GM19351 (cell line): ENCODE data around the gene CHD2.

ENCODE experiments used
- ATAC-seq: cut with Tn5 transposase; IDR thresholded peaks from one replicate; pipeline ENCODE4 v1.9.1; 2021; ENCODE audit warnings: mild to moderate bottlenecking, moderate library complexity; ENCODE audit not compliant: unreplicated experiment

CHD2 gene

GRCh38 chr15:93005133-93005532 lies 105.0 kb downstream of the CHD2 start:
- ATAC-seq, result no peak

DNA sequence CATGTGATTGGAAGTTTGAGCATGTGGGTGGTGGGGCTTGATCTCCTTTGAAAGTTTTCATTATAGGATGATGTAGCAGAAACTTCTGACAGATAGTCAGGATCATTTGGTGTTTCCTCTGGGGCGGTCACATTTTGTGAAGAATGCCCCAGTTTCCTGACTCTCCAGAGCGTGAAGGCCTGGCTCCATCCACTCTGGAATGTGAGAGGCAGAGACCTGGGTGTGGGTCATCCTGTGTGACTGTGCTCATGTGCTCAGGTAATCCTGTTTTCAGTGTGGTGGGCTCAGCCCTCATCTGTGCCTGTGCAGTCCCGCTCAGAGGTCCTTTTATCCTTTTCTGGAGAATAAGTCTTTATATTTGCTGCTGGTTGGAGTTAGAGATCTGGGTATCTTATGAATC lies 107.9 kb downstream of the CHD2 start:
- no peak for ATAC-seq

- ATAC-seq, result no peak
Observed at GRCh38 chr15:93012786-93013185, 112.7 kb downstream of the CHD2 start.

DNA sequence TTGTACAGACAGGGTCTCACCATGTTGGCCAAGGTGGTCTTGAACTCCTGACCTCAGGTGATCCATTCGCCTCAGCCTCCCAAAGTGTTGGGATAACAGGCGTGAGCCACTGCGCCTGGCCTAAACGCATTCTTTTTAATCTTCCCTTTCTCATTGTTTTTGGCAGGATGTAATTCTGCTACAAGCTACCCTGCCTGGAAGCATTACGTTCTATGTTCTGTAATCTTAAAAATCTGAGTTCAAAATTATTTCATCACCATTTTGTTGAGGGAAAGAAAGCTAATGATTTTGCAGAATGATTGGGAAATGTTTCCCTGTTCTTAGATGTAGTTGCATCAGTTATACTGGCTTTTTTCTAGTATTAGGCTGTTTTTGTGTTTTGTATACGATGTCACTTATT lies 117.4 kb downstream of the CHD2 start:
- ATAC-seq, result no peak

- no peak for ATAC-seq
Observed at GRCh38 chr15:93018574-93018973, 118.5 kb downstream of the CHD2 start.

GRCh38 chr15:93019090-93019489 lies 119.0 kb downstream of the CHD2 start:
- ATAC-seq, result no peak

GRCh38 chr15:93019971-93020370 lies 119.8 kb downstream of the CHD2 start:
- no peak for ATAC-seq

- peak; percentile 80 for ATAC-seq
Observed at GRCh38 chr15:93020976-93021772, 121.0 kb downstream of the CHD2 start.

DNA sequence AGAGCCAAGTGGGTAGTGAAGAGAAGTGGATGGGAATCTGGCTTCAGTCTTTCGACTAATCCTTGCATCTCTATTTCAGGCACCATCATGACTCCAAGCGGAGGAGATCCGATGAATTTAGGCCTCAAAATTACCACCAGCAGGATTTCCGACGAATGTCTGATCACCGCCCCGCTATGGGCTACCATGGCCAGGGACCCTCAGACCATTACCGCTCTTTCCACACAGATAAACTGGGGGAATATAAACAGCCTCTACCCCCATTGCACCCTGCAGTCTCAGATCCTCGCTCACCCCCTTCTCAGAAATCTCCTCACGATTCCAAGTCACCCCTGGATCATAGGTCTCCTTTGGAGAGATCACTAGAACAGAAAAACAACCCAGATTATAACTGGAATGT lies 124.2 kb downstream of the CHD2 start:
- no peak for ATAC-seq

DNA sequence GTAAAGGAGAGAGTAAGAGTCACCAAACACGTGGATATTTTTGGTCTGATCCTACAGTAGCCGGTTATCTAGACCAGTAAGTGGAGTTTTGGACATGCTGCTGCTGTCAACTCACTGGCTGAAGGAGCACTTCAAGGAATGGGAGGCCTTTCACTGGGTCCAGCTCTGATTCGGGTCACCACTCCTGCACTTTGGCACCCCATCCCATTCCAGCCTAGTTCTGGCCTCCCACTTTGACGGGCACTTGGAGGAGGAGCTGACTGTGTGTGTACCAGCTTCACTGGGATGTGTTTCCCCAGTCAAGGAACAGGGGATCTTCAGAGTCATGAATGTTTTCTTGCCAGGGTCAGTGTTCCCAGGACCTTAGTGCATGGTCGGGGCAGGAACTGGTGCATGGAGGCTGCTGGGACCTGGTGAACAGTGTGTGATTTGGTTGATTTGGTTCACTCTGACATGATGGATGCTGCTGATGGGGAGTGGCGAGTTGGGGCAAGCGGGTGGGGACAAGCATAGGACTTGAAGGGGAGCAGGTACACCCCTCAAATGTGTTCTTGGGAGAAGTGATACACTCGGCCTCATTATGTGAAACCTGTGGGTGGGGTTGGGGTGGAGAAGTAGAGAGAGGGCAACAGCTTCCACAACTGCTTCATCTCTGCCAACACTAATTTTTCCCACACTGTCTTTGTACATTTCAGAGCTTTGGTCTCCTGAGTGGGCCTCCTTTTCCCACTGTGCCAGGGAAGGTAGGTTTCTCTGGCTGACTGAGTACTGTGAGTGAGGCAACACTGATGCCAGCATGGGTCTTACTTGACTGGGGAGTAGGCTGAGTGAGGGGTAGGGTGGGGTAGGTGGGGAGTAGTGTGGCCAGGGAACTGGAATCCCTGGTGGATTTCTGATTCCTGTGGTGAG lies 124.8 kb downstream of the CHD2 start:
- no peak for ATAC-seq

DNA sequence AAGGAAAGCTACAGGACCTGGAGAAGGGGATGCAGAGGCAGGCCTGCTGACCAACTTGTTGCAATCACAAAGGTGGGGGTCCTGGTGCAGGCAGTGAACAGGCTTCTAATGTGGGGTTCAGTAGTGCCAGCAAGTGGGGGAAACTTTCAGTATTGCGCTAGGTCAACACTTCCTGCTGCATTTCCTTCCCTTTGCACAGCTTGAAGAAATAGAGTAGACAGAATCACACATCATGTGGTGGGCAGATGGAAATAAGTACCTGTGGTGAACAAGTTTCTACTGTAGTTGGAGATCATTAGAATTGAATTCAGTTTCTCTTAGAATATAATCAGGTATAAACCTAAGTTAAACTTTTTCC lies 125.5 kb downstream of the CHD2 start:
- no peak for ATAC-seq

DNA sequence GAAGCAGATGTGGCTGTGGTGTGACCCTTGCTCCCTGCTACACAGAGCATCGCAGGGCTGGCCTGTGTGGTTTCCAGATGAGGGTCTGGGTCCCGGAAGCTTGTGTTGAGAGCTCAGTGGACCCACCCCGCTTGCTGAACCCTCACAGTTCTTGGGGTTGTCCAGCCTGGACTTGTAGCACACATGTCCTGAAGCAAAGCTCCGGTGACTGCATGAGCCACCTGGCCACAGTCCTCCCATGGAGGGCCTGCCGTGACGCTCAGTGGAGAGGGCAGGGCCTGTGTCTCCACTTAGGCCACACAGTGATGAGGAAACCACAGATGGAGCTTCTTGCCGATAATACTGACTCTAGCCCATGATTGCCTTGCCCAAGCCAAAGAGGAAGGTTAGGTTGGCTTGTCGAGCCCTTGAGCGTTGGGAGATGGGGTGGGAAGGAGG lies 126.3 kb downstream of the CHD2 start:
- no peak for ATAC-seq

- no peak for ATAC-seq
Observed at GRCh38 chr15:93027413-93027812, 127.3 kb downstream of the CHD2 start.

GRCh38 chr15:93028111-93028631 lies 128.0 kb downstream of the CHD2 start:
- no peak for ATAC-seq

- no peak for ATAC-seq
Observed at GRCh38 chr15:93028632-93029213, 128.6 kb downstream of the CHD2 start.

DNA sequence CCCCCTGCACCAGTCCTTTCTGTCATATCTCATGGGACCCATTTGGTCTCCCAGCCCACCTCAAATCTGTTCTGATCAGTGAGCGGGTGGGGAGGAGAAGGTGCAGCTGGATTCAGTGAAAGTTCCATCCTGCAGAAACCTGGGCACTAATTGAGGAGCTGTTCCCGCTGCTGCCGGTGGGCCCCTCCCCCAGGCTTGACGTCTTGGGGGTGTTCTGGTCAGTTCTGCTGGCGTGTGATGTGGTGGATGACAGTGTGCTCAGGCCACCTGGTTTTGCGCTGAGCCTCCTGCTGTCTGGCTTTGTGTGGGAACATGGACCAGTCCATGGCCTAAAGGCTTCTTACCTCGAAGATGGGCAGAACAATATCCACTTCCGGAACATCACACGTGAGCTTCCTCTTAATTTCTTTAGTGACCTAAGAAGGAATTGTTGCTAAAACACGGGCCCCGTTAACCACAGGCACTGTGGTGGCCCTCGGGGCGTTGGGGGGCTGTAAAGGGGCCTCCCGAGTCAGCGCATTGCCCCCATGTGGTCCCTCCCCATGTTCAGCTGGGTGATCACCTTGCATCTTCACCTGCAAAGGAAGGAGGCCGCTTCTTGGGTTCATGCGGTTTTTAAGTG lies 129.2 kb downstream of the CHD2 start:
- no peak for ATAC-seq

DNA sequence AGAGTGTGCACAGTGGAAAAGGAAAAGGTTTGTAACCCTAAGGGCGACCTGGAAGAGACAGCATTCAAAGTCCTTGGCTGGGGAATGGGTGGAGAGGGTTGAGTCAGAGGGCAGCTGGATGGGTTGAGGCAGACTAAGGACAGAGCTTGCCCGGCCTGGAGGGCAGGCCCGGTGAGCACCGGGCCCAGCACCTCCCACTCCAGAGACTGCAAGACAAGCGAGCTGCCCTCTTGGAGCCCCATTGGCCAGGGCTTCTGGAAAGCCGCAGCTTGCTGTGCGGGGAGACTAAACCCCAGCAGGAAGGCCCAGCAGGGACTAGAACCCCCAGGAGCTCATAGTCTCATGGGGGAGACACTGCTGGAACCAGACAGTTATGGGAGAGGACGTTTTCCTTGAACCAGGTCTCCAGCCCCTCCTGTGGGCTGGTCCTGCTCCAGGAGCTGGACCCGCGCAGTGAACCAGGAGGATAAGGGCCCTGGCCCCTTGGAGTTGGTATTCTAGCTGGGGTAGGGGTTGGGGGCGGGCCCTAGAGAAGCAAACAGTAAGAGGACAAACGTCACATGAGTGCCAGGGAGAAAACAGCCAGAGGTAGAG lies 129.8 kb downstream of the CHD2 start:
- ATAC-seq, result no peak

GRCh38 chr15:93030430-93031102 lies 130.4 kb downstream of the CHD2 start:
- ATAC-seq, result peak; percentile 79

- ATAC-seq, result no peak
Observed at GRCh38 chr15:93031103-93031464, 131.0 kb downstream of the CHD2 start.
